HG02885 (cell line): ENCODE data around the gene TUBGCP6.

ENCODE experiments used
- ATAC-seq: cut with Tn5 transposase; IDR thresholded peaks from one replicate; pipeline ENCODE4 v1.9.1; 2021; ENCODE audit warnings: mild to moderate bottlenecking; ENCODE audit not compliant: unreplicated experiment, poor library complexity

TUBGCP6 gene

DNA sequence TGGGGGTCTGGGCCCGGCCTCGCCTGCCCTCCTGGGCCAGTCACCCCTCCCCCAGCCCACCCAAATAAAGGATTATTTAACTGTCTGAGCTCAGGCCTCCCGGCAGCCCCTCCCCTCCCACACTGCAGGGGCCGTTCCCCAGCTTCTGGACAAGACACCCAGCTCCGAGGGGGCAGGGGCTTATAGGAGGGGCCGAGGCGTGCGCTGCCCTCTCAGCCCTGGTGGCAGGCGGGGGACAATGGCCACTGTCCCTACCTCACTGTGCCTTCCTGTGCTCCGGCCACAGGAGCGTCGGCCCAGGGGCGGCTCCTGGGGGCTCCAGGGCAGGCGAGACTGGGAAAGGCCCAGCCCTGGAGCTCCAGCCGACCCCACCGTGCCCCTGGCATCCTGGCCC lies 46.2 kb downstream of the TUBGCP6 start:
- no peak for ATAC-seq

DNA sequence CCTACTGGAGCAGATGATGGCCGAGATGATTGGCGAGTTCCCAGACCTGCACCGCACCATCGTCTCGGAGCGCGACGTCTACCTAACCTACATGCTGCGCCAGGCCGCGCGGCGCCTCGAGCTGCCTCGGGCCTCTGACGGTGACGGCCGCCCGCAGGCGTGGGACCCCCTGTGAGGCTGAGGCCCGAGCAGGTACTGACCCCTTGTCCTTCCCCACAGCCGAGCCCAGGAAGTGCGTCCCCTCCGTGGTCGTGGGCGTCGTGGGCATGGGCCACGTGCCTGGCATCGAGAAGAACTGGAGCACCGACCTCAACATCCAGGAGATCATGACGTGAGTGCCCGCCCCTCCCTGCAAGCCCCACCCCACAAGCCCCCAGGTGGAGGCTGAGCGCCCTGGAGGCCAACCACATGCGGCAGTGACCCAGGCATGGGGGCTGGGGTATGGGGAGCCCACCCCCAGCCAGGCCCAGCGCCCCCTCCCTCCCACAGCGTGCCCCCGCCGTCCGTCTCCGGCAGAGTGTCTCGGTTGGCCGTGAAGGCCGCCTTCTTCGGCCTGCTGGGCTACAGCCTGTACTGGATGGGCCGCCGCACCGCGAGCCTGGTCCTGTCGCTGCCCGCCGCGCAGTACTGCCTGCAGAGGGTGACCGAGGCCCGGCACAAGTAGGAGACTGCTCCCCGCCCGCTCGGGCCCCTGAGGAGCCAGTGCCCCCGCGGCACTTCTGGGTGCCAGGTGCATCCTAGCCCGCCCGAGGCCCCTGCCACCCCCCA lies 46.8 kb downstream of the TUBGCP6 start:
- no peak for ATAC-seq

DNA sequence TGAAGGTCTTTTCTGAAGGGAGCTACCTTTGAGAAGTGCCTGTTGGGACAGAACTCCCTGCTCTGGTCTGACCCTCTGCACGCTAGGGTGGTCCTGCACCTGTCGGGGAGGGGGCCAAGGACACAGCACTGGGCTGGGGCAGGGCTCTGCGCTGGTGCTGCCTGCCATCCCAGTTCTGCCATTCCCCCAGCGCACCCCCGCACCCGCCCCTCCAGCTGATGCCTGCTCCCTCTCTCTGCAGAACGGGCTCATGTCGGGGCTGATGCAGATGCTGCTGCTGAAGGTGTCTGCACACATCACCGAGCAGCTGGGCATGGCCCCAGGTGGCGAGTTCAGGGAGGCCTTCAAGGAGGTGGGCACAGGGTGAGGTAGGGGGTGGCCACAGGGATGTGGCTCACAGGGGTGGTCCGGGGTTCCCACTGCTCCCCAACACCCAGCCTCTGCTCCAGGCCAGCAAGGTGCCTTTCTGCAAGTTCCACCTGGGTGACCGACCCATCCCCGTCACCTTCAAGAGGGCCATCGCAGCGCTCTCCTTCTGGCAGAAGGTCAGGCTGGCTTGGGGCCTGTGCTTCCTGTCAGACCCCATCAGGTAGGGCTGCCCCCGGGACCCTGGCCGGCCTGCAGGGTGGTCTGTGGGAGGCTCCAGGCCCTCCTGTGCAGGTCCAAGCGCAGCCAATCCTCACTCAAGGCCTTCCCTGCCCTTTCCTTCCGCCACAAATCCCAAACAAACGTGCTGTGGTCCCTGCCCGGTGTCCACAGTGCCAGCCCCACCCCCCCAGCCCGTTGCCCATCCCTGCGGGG lies 47.6 kb downstream of the TUBGCP6 start:
- ATAC-seq = no peak

DNA sequence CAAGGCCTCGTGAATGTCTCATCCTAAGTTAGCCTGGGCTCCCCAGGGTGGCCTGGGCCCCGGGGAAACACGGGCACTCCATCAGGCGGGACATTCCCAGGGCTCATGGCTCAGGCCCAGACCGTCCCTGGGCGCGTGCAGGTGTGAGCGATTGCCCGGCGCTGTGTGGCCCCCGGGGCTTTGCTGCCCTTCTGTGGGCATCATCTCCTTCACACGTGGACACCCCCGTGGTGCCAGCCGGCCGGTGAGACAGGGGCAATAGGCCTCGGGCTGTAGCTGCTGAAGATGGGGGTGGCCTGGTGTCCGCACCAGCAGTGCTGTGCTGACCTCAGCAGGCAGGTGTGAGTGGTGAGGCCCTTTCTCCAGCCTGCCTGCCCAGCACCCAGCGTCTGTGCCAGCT lies 48.6 kb downstream of the TUBGCP6 start:
- no peak for ATAC-seq

DNA sequence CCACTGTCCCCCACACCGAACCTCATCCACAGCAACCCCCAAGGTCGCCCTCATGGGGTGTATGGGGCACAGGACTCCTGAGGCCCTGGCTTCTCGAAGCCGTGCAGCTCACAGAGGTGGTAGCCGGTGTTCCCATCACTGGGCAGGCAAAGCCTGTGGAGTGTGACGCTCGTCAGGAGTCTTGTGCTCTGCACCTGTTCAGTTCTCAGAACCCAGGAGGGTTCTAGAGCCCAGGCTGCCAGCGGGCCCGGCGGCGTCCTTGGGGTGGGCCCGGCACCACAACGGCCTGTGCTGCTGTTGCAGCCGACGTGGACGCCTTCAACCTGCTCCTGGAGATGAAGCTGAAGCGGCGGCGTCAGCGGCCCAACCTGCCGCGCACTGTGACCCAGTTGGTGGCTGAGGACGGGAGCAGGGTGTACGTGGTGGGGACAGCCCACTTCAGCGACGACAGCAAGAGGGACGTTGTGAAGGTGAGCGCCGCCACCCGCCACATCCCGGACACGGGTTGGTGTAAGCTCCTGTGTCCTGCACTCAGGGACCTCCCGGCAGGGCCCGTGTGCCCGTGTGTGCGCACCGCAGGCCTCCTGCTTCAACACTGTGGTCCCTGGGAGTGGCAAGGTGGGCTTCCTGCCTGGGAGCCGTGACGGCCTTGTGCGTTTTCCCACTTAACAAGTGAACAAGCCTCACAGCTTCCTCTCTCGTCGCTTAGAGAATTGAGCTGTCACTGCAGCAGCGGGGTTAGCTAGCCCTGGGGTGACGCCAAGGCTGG lies 50.6 kb downstream of the TUBGCP6 start:
- no peak for ATAC-seq

DNA sequence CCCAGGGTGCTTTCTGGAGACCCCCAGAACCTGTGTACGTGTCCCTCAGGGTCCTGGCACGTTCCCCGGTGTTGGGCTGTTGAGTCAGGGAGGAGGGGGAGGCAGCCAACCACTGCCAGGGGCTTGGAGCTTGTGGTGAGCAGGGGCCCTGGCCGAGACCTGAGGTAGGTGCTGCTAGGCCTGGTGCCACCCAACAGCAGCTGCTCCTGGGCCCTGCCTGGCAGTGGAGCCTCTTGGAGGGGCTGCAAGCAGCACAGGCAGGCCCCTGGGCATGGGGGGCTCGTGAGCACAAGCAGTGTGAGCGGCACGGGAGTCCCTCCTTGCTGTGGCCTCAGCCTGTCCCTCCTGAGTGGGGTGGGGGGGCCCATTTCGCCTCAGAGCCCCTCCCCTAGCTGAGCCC lies 51.2 kb downstream of the TUBGCP6 start:
- no peak for ATAC-seq

DNA sequence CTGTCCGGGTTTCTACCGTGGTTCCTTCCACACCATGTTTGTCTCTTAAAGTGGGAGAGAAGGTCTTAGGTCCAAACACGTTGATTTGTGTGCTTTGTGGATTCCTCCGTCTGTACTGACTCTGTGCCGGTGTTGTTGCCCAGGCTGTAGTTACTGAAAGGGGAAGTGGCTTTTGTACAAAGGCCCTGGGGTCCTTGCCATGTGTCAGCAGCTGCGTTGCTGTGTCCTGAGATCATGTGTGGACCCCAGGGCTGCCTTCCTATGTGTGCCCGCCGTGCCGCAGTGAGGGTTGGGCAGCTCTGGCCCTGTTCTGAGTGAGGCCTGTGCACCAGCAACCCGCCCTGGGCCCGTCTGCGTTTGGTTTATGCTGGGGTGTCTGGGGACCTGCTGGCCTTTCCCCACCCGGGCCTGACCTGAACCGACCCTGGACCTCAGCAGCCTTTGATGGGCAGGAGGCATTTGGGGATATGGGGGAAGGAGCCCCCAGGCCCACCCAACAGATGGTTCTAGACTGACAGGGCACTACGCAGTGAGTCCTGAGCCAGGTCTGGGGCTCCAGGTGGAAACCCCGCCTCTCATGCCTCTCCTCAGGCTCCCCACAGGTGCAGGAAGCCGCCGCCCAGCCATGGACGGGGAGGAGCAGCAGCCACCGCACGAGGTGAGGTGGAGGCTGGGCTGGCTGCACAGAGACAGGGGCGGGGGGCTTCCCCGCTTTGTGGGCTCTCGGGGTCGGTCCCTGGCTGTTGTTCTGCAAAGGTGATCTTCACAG lies 52.2 kb downstream of the TUBGCP6 start:
- no peak for ATAC-seq

DNA sequence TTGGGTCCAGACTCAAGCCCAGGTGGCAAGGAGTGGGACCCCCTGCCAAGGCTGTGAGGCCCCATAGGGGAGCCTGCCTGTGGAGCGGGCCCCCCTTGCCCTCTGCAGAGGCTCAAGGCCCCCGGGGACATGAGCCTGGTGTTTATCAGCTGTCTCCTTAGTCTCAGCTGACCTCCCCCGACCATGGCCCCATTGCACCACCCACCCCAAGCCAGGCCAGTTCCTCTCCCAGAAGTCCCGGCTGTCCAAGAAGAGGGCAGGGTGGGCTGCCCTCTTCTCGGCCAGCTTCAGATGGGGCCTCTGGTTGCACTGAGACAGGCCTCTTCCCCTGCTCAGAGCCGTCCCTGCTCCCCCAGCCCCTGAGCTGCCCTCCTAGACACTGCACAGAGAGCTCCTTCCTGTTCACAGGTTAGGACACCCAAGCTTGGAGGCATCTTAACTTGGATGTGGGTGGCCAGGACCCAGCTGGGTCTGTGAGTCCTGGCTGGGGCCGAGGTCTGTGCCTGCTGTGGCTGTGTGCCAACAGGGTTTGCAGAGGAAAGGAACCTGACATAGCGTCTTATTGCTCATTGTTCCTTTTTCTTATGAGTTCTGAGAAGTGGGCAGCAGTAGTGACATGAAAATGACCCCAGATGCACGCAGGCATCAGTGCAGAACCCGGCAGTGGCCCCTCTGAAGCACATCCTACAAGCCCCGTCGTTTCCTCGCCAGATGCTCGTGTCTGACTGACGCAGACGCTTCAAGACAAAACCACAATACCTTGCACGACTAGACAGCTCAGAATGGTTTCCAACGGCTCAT lies 53.7 kb downstream of the TUBGCP6 start:
- ATAC-seq = peak; percentile 23

DNA sequence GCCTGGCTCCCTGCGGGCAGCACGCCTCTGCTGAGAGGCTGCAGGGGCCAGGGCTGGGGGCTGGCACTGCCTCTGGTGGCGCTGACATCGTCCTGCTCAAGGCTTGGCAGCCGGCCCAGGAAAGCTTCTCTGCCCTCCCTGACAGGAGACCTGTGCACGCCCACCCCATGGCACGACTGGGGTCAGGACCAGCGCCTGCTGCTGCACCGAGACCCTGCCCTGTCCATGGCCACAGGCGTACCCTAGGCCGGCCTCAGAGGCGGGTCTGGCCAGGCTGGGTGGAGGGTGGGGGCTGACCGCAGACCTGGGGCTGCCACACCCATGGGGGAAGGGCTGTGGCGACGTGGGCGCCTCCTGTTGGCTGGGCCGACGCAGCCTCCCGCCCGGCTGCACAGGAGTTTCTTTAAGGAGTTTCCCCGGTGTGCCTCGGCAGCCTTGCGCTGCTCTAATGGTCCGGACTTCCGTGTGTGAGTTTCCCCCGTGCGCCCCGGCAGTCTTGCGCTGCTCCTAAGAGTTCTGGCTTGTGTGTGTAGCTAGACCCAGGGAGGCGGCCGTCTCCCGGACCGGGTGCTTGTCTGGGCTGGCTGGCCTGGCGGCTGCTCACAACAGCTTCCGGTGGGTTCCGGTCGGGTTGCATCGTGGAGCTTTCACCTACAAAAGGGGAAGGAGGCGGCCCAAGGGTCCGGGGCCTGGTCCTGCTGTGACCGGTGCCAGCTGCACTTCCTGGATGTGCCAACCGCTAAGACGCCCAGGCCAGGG lies 54.5 kb downstream of the TUBGCP6 start:
- peak; percentile 45 for ATAC-seq

DNA sequence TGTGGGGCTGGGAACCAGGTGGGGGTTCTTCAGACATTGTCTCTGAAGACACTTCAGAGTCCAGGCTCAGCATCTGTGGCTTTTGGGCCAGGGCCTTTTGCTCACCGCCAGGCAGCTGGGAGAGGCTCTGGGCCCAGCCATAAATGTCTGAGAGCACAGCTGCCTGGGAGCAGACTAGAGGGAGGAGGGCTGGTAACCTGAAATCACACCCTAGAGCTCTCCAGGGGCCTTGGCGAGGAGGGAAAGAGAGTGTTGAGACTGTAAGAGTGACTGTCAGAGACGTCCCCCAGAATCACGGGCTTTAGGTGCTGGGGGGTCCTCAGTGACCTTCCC lies 55.0 kb downstream of the TUBGCP6 start:
- no peak for ATAC-seq

DNA sequence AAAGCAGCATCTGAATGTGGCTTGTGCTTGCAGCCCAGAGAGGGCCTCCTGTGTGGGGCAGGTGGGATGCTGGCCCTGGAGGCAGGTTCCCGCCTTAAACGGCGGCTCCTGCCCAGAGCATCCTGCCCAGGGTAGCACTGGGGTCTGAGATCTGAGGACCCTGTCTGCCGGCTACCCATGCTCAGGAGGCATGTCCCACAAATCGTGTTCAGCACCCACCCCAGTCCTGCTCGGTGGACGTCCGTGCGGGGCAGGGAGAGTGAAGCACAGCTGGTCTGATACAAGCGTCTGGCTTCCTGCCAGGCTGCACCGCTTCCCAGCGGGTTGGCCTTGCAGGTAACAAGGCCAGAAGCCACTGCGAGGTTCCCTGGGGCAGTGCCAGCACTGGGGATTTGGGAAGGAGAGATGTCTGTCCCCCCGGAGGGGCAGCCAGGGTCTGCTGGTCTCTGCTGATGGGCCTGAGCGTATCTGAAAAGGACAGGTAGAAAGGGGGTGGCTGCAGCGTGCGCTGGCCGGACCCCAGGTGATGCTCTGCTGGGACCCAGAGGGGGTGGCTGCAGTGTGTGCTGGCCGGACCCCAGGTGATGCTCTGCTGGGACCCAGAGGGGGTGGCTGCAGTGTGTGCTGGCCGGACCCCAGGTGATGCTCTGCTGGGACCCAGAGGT lies 55.5 kb downstream of the TUBGCP6 start:
- no peak for ATAC-seq

DNA sequence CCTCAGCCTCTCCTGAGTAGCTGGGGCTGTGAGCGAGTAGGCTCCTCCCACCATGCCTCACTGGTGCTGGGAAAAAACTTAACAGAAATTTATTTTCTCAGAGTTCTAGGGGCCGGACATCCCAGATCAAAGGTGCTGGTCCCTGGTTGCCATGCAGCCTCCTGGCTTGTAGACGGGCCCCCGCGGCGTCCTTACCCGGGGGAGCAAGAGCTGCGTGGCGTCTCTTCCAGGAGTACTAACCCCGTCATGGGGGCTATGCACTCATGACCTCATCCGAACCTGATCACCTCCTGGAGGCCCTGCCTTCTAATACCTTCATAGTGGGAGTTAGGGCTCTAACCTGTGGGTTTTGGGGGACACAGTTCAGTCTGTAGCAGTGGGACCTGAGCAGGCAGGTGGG lies 56.5 kb downstream of the TUBGCP6 start:
- ATAC-seq = no peak

DNA sequence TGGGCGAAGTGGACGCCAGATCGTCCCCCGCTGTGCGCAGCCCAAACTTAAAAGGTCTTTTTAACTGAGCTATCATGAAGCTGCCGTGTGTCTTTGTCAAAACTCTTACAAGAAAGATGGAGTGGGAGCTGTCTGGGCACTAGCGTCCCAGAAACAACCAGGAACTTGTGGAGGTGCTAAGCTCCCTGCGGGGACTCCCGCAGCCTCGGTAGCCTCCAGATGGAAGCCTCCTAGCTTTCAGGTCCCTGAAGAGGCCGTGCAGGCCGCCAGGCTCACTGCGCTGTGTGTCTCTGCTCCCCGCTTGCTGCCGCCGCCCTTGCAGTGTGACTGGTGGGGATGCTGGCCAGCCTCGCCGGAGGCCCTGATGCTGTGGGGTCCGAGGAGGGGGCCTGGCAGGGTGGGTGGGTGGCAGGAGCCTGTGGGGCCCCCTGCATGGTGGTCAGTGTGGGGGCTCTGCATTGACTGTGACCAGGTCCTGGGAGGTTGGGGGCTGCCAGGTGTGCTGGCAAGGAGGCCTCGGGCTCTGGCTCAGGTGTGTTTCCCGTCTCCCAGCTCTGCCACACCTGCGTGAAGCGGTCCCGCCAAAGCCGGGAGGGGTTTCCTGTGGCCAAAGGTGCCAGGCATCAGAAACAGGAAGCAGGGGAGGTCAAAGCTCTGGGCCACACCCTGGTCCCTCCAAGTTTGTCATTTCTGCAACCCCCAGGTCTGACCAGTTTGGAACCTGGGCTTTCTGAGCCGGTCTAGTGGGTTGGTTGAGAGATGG lies 57.9 kb downstream of the TUBGCP6 start:
- ATAC-seq = no peak

DNA sequence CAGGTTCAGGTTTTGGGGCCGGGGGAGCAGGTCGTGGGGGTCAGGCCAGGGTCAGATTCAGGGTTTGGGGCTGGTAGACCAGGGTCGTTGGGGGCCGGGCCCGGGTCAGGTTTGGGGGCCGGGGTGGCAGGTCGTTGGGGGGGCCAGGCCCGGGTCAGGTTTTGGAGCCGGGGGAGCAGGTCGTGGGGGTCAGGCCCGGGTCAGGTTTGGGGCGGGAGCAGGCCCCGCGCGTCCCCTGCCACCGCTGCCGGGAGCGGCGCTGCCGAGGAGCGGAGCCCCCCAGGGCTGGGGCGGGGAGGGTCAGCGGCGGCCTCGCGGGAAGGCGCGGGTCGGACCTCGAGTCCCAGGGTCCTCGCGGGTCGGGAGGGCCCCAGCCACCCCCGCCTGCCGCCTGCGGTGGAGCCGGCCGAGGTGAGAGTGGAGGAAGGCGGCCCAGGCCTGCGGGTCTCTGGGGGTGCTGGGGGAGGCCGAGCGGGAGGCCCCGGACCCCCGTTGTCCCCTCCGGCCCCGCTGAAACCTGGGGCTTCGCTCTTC lies 58.6 kb downstream of the TUBGCP6 start:
- no peak for ATAC-seq

DNA sequence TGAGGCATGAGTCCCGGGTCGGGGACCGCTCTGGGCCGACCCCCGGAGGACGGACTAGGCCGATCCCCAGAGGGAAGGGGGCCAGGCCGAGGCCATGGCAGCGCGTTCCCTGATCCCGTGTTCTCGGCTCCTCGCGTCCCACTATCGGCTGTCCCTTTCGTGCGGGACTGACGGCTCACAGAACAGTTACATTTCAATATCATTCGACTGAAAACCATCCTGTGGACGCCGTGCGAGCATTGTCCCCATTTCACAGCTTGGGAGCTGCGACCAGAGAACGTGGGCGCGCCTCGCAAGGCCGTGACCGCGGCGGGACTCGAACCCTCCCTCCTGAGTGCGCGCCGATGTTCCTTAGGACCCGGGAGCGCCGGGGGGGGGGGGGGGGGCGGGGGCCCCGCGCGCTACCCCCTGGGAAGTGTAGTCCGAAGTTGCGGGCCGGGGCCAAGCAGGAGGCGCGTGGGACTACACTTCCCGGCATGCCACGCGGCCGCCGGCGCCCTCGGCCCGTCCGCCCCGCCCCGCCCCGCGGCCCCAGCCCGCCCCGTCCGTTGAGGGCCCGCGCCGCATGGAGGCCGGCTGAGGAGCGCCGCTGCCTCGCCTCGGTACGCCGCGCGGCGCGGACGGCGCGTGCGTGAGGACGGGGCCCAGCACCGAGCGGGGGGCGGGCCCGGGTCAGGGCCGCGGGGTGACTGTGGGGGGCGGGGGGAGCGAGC lies 59.3 kb downstream of the TUBGCP6 start, which contains the start of gene TRABD:
TRABD (plus strand) TSS at position 539 of the 713 bp plus-strand sequence. CDS start 7,148 bp downstream, outside the sequence.
- peak; percentile 55 for ATAC-seq

DNA sequence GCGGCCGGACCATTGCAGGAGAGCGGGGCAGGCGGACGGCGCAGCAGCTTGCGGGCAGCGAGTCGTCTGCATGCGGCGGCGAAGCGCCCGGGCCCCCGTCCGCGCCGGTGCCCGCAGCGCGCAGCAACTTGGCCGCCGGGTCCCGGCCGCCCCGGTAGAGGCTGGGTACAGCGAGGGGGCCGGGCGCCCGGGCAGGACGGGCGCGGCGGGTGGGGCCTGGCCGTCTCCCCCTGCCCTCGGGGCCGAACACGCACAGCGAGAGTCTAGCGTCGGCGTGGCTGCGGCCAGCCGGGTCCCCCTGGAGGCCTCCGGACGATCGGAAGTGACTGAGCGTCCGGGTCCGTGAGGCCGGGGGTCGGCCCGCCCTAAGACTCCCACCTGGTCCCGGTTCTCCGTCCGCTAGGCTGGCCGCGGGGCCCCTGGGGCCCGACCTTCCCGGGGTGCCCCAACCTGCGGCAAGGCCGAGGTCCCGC lies 59.9 kb downstream of the TUBGCP6 start:
- ATAC-seq = no peak
